Measurements from ENCODE around the gene CX3CR1.

GRCh38 chr3:39281533-39281932 lies 1.7 kb upstream of the CX3CR1 start:
- TF ChIP-seq EZH2 (IDR thresholded peaks at IDR 0.05; ENCODE audit: low read length, unreplicated experiment) (no peak), CTCF (conservative IDR thresholded peaks at IDR 0.05; ENCODE audit: low read depth, low read length) (no peak)
